ENCODE measurements around the gene GPATCH8. TPM values are rescaled to one million over a fixed set of nuclear protein-coding genes. Genes with fewer than 3 reads are reported as not detected.

GPATCH8 gene
- total RNA-seq, 2 experiments from 2014 or later = 46.0 to 46.1 TPM

GRCh38 chr17:44467108-44467507 lies 36.1 kb downstream of the GPATCH8 start:
- Mint-ChIP-seq H3K9me3 (no peaks in the 10 kb centered on the region), H3K4me3 (no peak overlapping the region), H3K4me1 (peaks cover 18% of the 10 kb centered on the region), H3K27me3 (no peaks in the 10 kb centered on the region), H3K27ac (no peak overlapping the region), H3K36me3 (ENCODE audit: low read depth) (peaks cover 26% of the 10 kb centered on the region)
- POLR2A ChIA-PET = no interaction called here
- CTCF ChIA-PET = no interaction called here
- DNase-seq = no peak

DNA sequence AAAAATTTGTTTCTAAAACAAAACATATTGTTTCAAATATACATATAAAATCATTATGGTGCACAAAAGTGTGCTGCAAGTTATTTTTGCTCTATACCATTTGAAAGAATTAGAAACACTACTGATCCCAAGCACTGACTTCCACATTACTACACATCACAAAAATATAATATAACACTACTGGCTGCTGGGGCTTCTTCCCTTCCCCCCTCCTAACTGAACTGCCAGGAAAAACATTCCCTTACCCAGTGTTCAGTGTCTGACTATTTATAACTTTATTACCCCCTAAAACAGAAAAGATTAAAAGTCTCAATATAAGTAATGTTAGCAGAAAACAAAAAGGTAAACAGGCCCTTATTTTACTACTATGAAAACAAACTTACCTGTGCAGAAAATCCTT lies 36.9 kb downstream of the GPATCH8 start:
- CTCF ChIA-PET = no interaction called here
- no peak overlapping the region for H3K4me3 Mint-ChIP-seq

GRCh38 chr17:44465897-44466296 lies 37.3 kb downstream of the GPATCH8 start:
- Mint-ChIP-seq H3K27ac (no peak overlapping the region), H3K36me3 (ENCODE audit: low read depth) (peaks cover 26% of the 10 kb centered on the region), H3K4me3 (no peak overlapping the region), H3K4me1 (peaks cover 18% of the 10 kb centered on the region), H3K27me3 (no peaks in the 10 kb centered on the region), H3K9me3 (no peaks in the 10 kb centered on the region)
- DNase-seq = no peak
- POLR2A ChIA-PET = interaction anchor here (0.6 kb wide), 1 partner anchor 27 kb away, joined by 3 read pairs; no protein-coding TSS in a partner anchor
- CTCF ChIA-PET = no interaction called here

More for the DNA sequence above, 36.9 kb downstream of the GPATCH8 start:
- DNase-seq = no peak
- Mint-ChIP-seq H3K27ac (no peak overlapping the region), H3K27me3 (no peaks in the 10 kb centered on the region), H3K36me3 (ENCODE audit: low read depth) (peaks cover 28% of the 10 kb centered on the region), H3K9me3 (no peaks in the 10 kb centered on the region), H3K4me1 (peaks cover 18% of the 10 kb centered on the region)
- POLR2A ChIA-PET = no interaction called here

DNA sequence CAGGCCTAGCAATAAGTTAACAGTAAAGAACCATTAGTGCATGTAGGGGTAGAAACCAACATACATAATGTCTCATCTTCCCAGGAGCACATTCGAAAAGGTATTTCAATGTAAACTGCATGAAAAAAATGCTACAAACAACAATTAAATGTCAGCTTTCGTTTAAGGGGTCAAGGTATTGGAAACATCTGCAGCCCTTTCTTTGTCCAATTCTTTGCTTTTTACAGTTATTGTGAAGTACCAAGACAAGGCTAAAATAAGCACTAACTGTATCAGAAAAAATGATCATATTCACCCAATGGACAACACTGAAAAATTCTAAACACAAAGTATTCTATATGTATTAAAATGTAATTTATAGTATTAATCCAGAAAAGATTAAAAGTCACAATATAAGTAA lies 37.9 kb downstream of the GPATCH8 start:
- H3K4me3 Mint-ChIP-seq = no peak overlapping the region
- POLR2A ChIA-PET = interaction anchor here (0.6 kb wide), 1 partner anchor 27 kb away, joined by 3 read pairs; no protein-coding TSS in a partner anchor

GRCh38 chr17:44464037-44464436 lies 39.2 kb downstream of the GPATCH8 start:
- POLR2A ChIA-PET = no interaction called here

More for the DNA sequence above, 37.9 kb downstream of the GPATCH8 start:
- Mint-ChIP-seq H3K27me3 (no peaks in the 10 kb centered on the region), H3K36me3 (ENCODE audit: low read depth) (peaks cover 23% of the 10 kb centered on the region), H3K4me1 (peaks cover 16% of the 10 kb centered on the region), H3K9me3 (no peaks in the 10 kb centered on the region), H3K27ac (no peak overlapping the region)
- DNase-seq = no peak
- CTCF ChIA-PET = no interaction called here

GRCh38 chr17:44451832-44452231 lies 51.4 kb downstream of the GPATCH8 start:
- ChIA-PET POLR2A (no interaction called here), CTCF (no interaction called here)
- H3K36me3 Mint-ChIP-seq (ENCODE audit: low read depth) = no peaks in the 10 kb centered on the region
- H3K27ac Mint-ChIP-seq = no peak overlapping the region
- H3K27me3 Mint-ChIP-seq = no peaks in the 10 kb centered on the region
- no peaks in the 10 kb centered on the region for H3K9me3 Mint-ChIP-seq
- H3K4me1 Mint-ChIP-seq = peaks cover 7% of the 10 kb centered on the region
- no peak for DNase-seq
- H3K4me3 Mint-ChIP-seq = no peak overlapping the region

More at GRCh38 chr17:44464037-44464436, 39.2 kb downstream of the GPATCH8 start:
- no peaks in the 10 kb centered on the region for H3K9me3 Mint-ChIP-seq
- H3K27ac Mint-ChIP-seq = no peak overlapping the region
- H3K27me3 Mint-ChIP-seq = no peaks in the 10 kb centered on the region
- H3K4me1 Mint-ChIP-seq = peaks cover 16% of the 10 kb centered on the region
- no peak overlapping the region for H3K4me3 Mint-ChIP-seq
- H3K36me3 Mint-ChIP-seq (ENCODE audit: low read depth) = peaks cover 23% of the 10 kb centered on the region
- DNase-seq = no peak
- CTCF ChIA-PET = interaction anchor here (0.6 kb wide), 1 partner anchor 32 kb away, joined by 4 read pairs; no protein-coding TSS in a partner anchor

DNA sequence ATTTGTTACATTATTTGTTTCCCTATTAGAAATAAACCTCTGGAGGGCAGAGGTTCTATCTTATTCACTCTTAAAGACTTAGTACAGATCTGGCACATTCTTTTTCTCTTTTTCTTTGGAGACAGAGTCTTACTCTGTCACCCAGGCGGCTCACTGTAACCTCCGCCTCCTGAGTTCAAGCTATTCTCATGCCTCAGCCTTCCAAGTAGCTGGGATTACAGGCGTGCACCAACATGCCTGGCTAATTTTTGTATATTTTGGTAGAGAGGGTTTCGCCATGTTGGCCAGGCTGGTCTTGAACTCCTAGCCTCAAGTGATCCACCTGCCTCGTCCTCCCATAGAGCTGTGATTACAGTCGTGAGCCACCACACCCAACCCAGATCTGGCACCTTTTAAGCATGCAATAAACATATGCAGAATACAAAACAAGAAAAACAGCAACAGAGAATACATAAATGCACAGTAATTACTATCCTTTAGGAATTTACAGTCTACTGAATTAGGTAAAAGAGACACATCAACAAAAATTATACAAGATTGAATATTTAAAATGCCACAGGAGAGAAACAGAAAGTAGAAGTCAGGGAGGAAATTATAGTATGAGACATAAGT lies 52.1 kb downstream of the GPATCH8 start:
- CTCF ChIA-PET = no interaction called here
- H3K36me3 Mint-ChIP-seq (ENCODE audit: low read depth) = no peaks in the 10 kb centered on the region
- no peak for DNase-seq
- no peaks in the 10 kb centered on the region for H3K27me3 Mint-ChIP-seq
- H3K4me3 Mint-ChIP-seq = no peak overlapping the region
- no peak overlapping the region for H3K27ac Mint-ChIP-seq
- H3K9me3 Mint-ChIP-seq = no peaks in the 10 kb centered on the region
- H3K4me1 Mint-ChIP-seq = peaks cover 7% of the 10 kb centered on the region
- POLR2A ChIA-PET = no interaction called here

DNA sequence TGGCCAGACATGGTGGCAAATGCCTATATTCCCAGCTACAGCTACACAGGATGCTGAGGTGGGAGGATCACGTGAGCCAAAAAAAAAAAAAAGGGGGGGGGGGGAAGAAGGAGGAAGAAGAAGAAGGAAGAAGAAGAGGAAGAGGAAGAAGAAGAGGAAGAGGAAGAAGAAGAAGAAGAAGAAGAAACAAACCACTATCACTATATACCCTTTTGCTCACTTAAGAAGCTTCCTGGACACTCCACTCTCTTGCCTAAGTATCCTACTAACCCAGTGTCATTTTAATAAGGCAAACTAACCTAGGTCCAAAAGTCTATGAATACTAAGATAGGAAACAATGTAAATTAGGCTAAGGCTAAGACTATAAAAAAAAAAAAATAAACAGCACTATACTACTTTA lies 54.8 kb downstream of the GPATCH8 start:
- Mint-ChIP-seq H3K27ac (no peak overlapping the region), H3K4me1 (peaks cover 10% of the 10 kb centered on the region), H3K9me3 (no peaks in the 10 kb centered on the region), H3K27me3 (no peaks in the 10 kb centered on the region), H3K4me3 (no peak overlapping the region), H3K36me3 (ENCODE audit: low read depth) (peaks cover 3% of the 10 kb centered on the region)
- ChIA-PET POLR2A (no interaction called here), CTCF (no interaction called here)
- no peak for DNase-seq

GRCh38 chr17:44444735-44445105 lies 58.5 kb downstream of the GPATCH8 start:
- no peak for DNase-seq
- H3K27ac Mint-ChIP-seq = no peak overlapping the region
- H3K36me3 Mint-ChIP-seq (ENCODE audit: low read depth) = peaks cover 6% of the 10 kb centered on the region
- H3K27me3 Mint-ChIP-seq = no peaks in the 10 kb centered on the region
- POLR2A ChIA-PET = no interaction called here
- CTCF ChIA-PET = no interaction called here
- no peak overlapping the region for H3K4me3 Mint-ChIP-seq
- no peaks in the 10 kb centered on the region for H3K9me3 Mint-ChIP-seq
- H3K4me1 Mint-ChIP-seq = peaks cover 7% of the 10 kb centered on the region

DNA sequence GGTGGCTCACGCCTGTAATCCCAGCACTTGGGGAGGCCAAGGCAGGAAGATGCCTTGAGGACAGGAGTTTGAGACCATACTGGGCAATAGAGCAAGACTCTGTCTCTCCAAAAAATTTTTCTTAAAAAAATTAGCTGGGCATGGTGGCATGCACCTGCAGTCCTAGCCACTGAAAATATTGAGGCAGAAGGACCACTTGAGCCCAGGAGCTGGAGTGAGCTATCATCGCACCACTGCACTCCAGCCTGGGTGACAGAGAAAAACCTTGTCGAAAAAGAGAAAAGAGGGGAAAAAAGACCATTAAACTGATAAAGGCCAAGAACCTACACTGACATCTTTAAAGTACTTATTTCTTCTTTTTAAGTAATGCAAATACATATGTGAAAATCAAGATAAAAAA lies 60.4 kb downstream of the GPATCH8 start:
- no peaks in the 10 kb centered on the region for H3K27me3 Mint-ChIP-seq
- no peak for DNase-seq
- ChIA-PET POLR2A (no interaction called here), CTCF (no interaction called here)
- peaks cover 6% of the 10 kb centered on the region for H3K36me3 Mint-ChIP-seq (ENCODE audit: low read depth)
- no peak overlapping the region for H3K27ac Mint-ChIP-seq
- H3K4me3 Mint-ChIP-seq = no peak overlapping the region
- H3K9me3 Mint-ChIP-seq = no peaks in the 10 kb centered on the region
- peaks cover 18% of the 10 kb centered on the region for H3K4me1 Mint-ChIP-seq

DNA sequence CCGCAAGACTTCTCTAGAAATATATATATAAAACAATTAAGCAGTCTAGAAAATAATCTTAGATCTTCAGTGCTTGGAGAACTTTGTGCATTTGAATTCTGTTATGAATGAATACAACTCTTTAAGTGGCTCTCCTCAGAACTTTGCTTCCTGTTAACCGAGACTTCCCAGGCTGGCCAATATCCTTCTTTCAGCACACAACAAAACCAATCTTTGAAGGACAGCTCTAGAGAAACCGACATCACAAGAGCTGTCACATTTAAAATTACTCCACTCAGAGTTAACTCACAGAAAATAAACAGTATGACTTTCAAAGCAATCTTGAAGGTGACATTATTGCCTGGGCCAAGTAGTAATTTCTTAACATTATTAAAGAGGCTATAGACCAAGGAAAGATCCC lies 64.0 kb downstream of the GPATCH8 start:
- no peak overlapping the region for H3K4me3 Mint-ChIP-seq
- DNase-seq = no peak
- H3K4me1 Mint-ChIP-seq = peaks cover 15% of the 10 kb centered on the region
- CTCF ChIA-PET = interaction anchor here (0.6 kb wide), 1 partner anchor 286 kb away, joined by 3 read pairs; no protein-coding TSS in a partner anchor
- H3K9me3 Mint-ChIP-seq = no peaks in the 10 kb centered on the region
- no peak overlapping the region for H3K27ac Mint-ChIP-seq
- POLR2A ChIA-PET = no interaction called here
- peaks cover 11% of the 10 kb centered on the region for H3K36me3 Mint-ChIP-seq (ENCODE audit: low read depth)
- H3K27me3 Mint-ChIP-seq = no peaks in the 10 kb centered on the region

GRCh38 chr17:44438636-44439035 lies 64.6 kb downstream of the GPATCH8 start:
- no peaks in the 10 kb centered on the region for H3K27me3 Mint-ChIP-seq
- H3K4me1 Mint-ChIP-seq = peaks cover 15% of the 10 kb centered on the region
- no peak overlapping the region for H3K4me3 Mint-ChIP-seq
- no peaks in the 10 kb centered on the region for H3K9me3 Mint-ChIP-seq
- CTCF ChIA-PET = interaction anchor here (0.6 kb wide), 1 partner anchor 287 kb away, joined by 3 read pairs; no protein-coding TSS in a partner anchor
- no peak for DNase-seq
- POLR2A ChIA-PET = interaction anchor here (0.6 kb wide), 1 partner anchor 208 kb away, joined by 5 read pairs; no protein-coding TSS in a partner anchor
- no peak overlapping the region for H3K27ac Mint-ChIP-seq
- H3K36me3 Mint-ChIP-seq (ENCODE audit: low read depth) = peaks cover 12% of the 10 kb centered on the region

GRCh38 chr17:44436336-44436735 lies 66.9 kb downstream of the GPATCH8 start:
- Mint-ChIP-seq H3K4me1 (peaks cover 15% of the 10 kb centered on the region), H3K36me3 (ENCODE audit: low read depth) (peaks cover 26% of the 10 kb centered on the region), H3K4me3 (no peak overlapping the region), H3K9me3 (no peaks in the 10 kb centered on the region), H3K27me3 (no peaks in the 10 kb centered on the region), H3K27ac (no peak overlapping the region)
- ChIA-PET CTCF (interaction anchor here (0.6 to 0.9 kb wide), 2 partner anchors 17 to 30 kb away, joined by 3 to 4 read pairs; no protein-coding TSS in a partner anchor), POLR2A (no interaction called here)
- no peak for DNase-seq
